Activated CD4-positive, alpha-beta memory T cell treated with anti-CD3 and anti-CD28 coated beads, Interleukin-2, amount 10 ng/mL, durations not matched to agents 7 days and 5 days (primary cell): ENCODE data around the gene AMN. TPM values are rescaled to one million over a fixed set of nuclear protein-coding genes. Genes with fewer than 3 reads are reported as not detected.

Source experiments
- total RNA-seq, 2 experiments: library from RNA; stranded (reverse); gene quantifications; one replicate each; pipeline ENCODE4 v1.2.3, GENCODE V29; 2021

Gene AMN
- total RNA-seq, 2 experiments from 2014 or later = 0.20 to 0.23 TPM

Other genes starting within 250 kb of the AMN start
- gene TRAF3, start 145.2 kb upstream of the AMN start, total RNA-seq = 10 to 100 TPM; 37.4 to 38.9 TPM
- under 1 TPM; 0.78 to 0.81 TPM for gene CDC42BPB, start 134.9 kb downstream of the AMN start, total RNA-seq
- not detected for gene LBHD2, start 161.5 kb downstream of the AMN start, total RNA-seq
- not detected for gene EXOC3L4, start 172.1 kb downstream of the AMN start, total RNA-seq
- gene TNFAIP2, start 200.8 kb downstream of the AMN start, total RNA-seq = under 1 TPM; 0.20 to 0.50 TPM